Adipocyte (in vitro differentiated cells): Measurements from ENCODE around the gene PPFIA4.
A peak's percentile ranks its signal among the peaks of the same experiment; 100 is the strongest.

ENCODE experiments used
- DNase-seq: peaks from one replicate; pipeline ENCODE4 v3.0.0-alpha.2; 2015; ENCODE audit warnings: low read depth
- H3K27me3 ChIP-seq: replicated peaks from 2 replicates; pipeline ENCODE4 v1.7.0; 2013; ENCODE audit warnings: mild to moderate bottlenecking, low read length, moderate library complexity; ENCODE audit not compliant: control insufficient read depth, insufficient read depth
- H3K36me3 ChIP-seq: 2 replicates; pipeline ENCODE4 v1.7.0; 2013; ENCODE audit warnings: low read length, mild to moderate bottlenecking, moderate library complexity; ENCODE audit not compliant: control insufficient read depth, insufficient read depth, severe bottlenecking
- H3K4me1 ChIP-seq: 2 replicates; pipeline ENCODE4 v1.7.0; 2013; ENCODE audit warnings: mild to moderate bottlenecking, low read length, moderate library complexity; ENCODE audit not compliant: control insufficient read depth, insufficient read depth
- H3K4me3 ChIP-seq: 2 replicates; pipeline ENCODE4 v1.7.0; 2013; ENCODE audit warnings: mild to moderate bottlenecking, low read length, moderate library complexity
- H3K9ac ChIP-seq: 2 replicates; pipeline ENCODE4 v1.7.0; 2013; ENCODE audit warnings: mild to moderate bottlenecking, low read length, moderate library complexity
- H3K9me3 ChIP-seq: 2 replicates; pipeline ENCODE4 v1.7.0; 2013; ENCODE audit warnings: mild to moderate bottlenecking, low read length, moderate library complexity; ENCODE audit not compliant: control insufficient read depth

Gene PPFIA4

DNA sequence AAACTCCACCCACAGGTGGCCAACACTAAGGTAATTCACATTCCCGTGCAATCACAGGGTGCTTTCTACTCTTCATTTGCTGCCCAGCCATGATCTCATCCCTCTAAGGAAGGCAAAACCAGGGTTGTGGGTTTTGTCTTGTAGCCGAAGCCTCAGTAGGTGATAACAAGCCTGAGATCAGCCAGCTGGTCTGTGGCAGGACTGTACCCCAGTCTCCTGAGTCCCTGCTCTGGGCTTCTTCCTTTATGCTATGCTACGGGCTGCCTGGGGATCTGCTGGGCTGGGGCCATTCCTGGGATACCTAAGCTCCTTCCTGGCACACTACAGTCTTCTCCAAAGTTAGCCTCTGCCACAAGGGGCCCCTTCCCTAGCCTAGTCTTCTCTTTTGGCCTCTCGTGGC, 9.8 kb downstream of the PPFIA4 start:
- H3K9ac ChIP-seq, result no peak overlapping the region
- no peak overlapping the region for H3K4me3 ChIP-seq
- no peaks in the 10 kb centered on the region for H3K36me3 ChIP-seq
- no peaks in the 10 kb centered on the region for H3K9me3 ChIP-seq
- no peaks in the 10 kb centered on the region for H3K27me3 ChIP-seq
- DNase-seq, result peak; percentile 26
- H3K4me1 ChIP-seq, result peaks cover 9% of the 10 kb centered on the region

DNA sequence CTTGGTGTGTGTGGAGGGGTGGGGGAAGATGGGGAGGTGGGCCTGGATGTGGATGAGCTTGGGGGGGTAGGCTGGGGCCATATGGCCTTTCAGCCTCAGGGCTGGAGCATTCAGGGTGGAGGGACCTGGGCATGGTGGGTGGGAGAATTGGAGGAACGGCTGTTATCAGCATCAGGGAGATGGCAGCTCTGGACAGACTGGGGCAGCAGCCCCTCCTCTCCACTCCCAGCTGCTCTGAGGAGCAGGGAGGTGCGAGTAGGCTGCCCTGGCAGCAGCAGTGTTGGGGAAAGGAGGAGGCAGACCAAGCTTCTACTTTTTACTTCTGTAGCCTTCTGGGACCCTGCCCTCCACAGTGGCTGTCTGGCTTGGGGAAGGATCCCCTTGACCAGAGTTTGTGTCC, 10.2 kb downstream of the PPFIA4 start:
- H3K36me3 ChIP-seq, result no peaks in the 10 kb centered on the region
- no peak overlapping the region for H3K4me3 ChIP-seq
- no peaks in the 10 kb centered on the region for H3K27me3 ChIP-seq
- H3K4me1 ChIP-seq, result peaks cover 9% of the 10 kb centered on the region
- H3K9ac ChIP-seq, result no peak overlapping the region
- no peaks in the 10 kb centered on the region for H3K9me3 ChIP-seq
- no peak for DNase-seq

DNA sequence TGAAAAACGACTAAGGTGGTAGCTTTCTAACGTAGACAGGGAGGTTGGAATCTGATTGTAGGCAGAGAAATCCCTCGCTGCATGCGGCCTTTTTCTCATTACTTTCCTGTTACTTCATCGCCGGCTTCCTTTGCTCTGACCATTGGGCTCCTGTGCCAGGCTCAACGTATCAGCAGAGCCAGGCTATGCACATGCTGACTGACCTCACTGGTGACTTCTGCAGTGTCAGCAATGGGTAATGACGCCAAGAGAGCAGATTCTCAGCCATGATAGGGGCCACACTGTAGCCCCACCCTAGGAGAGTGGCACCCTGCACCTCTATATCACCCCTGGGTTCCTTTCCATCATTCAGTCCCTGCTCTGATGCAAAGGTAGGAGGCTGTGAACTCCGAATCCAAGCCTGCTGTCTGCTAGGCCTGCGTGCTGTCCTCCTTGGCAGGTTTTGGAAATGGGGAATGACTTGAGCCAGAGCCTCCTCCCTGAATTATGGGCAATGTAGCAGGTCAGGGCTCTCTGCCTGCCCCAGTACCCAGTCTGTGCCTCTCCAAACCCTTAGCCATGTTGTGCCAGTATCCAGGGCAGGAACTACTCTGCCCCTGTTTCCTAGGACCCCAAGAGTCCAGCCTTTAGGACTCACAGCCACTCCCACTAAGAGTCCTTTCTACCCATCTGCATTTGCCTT, 11.4 kb downstream of the PPFIA4 start:
- DNase-seq, result no peak
- Histone ChIP-seq H3K9ac (no peak overlapping the region), H3K4me1 (peaks cover 13% of the 10 kb centered on the region), H3K9me3 (no peaks in the 10 kb centered on the region), H3K27me3 (no peaks in the 10 kb centered on the region), H3K36me3 (no peaks in the 10 kb centered on the region), H3K4me3 (no peak overlapping the region)

DNA sequence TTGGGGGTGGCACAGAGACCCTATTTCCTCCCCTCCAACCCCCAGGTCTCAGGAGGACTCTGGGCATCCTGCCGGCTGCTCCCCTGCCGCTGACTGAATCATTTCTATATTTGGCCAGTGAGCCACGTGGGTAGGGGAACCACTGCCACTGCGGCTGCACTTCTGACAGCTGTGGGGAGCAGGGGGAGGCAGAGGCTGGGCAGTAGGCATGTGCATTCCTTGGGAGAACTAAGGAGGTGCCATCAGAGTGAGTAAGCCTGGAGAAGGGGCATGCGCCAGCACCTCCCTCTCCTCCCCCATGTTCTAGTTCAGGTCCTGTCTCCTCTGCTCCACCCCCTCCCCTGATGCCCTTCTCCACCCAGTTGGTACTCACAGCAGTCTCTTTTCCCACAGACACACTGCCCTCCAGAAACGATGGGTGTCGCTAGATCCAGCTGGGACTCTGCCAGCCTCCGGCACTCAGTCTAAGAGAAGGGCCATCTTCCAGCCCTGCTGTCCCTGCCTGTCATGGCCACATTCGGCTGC, 12.0 kb downstream of the PPFIA4 start:
- Histone ChIP-seq H3K4me3 (no peak overlapping the region), H3K27me3 (no peaks in the 10 kb centered on the region), H3K36me3 (no peaks in the 10 kb centered on the region), H3K4me1 (peaks cover 13% of the 10 kb centered on the region), H3K9me3 (no peaks in the 10 kb centered on the region), H3K9ac (no peak overlapping the region)
- peak; percentile 78 for DNase-seq

DNA sequence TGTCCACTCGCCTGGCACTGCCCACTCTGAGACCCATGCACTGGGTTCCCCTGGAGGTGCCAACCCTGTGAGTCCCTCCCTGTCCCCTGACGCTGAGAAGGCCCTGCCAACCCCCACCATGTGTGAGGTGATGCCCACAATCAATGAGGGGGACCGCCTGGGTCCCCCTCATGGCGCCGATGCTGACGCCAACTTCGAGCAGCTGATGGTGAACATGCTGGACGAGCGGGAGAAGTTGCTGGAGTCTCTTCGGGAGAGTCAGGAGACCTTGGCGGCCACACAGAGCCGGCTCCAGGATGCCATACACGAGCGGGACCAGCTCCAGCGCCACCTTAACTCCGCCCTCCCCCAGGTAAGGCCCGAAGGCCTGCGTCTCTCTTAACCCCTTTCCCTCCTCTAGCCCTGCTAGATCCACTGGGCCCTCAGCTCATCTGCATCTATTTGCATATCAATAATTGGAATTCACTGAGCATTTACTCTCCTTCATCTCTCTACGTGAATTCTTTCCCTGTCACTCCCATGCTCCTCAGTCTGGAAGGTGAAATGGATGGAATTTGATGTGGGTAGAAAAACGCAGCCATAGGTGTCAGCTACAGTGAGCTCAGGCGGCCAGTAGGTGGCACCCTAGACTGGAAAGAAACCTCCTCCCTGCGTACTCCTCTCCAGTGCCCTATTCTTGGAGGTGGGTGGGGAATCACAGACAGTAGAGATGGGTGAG, 12.8 kb downstream of the PPFIA4 start:
- Histone ChIP-seq H3K36me3 (no peaks in the 10 kb centered on the region), H3K27me3 (no peaks in the 10 kb centered on the region), H3K4me1 (peaks cover 13% of the 10 kb centered on the region), H3K9me3 (no peaks in the 10 kb centered on the region), H3K9ac (no peak overlapping the region), H3K4me3 (no peak overlapping the region)
- DNase-seq, result peak; percentile 89

DNA sequence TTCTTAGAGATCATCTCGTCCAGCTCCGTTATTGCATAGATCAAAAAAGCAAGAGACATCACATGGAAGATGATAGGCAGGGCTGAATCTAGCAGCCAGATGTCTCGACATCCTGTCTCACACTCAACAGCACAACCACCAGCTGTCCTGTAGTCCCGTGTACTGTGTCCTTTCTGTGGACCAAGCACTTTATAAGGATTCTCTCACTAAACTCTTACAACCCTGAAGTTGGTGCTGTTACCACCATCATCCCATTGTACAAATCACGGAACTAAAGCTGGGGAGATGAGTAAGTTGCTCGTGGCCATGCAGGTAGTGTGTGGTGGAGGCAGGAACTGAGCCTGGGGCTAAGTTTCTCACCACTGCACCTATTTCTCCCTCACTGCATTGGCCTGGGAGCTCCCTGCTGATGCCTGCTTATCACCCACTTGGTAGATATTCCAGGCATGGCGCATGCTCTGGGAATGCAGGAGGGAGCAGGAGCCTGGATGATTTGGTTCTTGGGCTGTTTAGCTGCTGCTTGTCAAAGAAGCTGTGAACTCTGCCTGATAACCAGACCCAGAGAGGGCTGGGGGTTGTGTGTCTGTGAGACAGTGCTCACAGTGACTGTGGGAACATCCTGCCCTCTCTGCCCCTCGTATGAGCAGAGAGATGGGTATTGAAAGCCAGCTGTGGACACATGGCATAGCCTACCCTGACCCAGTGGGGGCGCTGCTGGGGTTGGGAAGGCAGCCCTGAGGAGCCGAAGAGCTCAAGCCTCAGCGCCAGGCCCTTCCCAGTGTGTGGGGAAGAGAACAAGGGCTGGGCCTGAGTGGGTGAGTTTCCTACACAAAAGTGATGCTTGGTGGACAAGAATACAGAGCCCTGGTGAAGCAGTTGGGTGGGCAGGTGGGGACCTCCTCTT, 13.6 kb downstream of the PPFIA4 start:
- Histone ChIP-seq H3K4me1 (peaks cover 13% of the 10 kb centered on the region), H3K36me3 (no peaks in the 10 kb centered on the region), H3K9me3 (no peaks in the 10 kb centered on the region), H3K27me3 (no peaks in the 10 kb centered on the region), H3K9ac (no peak overlapping the region), H3K4me3 (no peak overlapping the region)
- DNase-seq, result no peak

DNA sequence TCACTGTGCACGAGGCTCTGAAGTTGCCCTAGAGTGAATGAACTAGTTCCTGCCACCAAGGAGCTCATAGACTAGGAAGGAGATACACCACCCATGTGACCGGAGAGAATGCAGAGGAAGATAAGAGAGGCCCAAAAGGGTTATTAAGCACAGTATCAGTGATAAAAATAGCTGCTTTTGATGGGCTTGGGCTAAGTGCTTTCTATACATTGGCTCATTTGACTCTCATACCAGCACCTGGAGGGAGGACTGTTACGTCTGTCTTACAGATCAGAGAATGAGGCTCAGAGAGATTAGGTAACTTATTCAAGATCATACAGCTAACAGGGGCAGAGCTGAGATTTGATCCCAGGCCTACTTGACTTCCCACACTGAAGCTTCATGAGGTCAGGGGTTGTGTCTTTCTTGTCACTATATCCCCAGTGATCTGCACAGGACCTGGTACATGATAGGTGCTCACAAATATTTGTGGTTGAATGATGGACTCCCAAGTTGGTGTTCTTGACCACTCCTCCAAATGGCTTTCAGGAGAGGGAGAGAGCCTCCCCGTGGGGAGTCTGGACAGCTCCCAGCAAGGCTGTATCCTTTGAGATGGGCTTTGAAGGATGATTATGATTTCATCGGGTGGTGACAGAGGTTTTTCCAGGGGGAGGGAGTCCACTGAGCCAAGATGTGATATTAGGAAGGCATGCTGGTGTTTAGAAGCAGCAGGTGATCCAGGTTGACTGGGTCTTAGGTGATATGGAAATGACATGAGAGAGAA, 14.4 kb downstream of the PPFIA4 start:
- no peak overlapping the region for H3K4me3 ChIP-seq
- H3K27me3 ChIP-seq, result no peaks in the 10 kb centered on the region
- H3K4me1 ChIP-seq, result peaks cover 13% of the 10 kb centered on the region
- DNase-seq, result no peak
- H3K9me3 ChIP-seq, result no peaks in the 10 kb centered on the region
- H3K9ac ChIP-seq, result no peak overlapping the region
- H3K36me3 ChIP-seq, result no peaks in the 10 kb centered on the region

DNA sequence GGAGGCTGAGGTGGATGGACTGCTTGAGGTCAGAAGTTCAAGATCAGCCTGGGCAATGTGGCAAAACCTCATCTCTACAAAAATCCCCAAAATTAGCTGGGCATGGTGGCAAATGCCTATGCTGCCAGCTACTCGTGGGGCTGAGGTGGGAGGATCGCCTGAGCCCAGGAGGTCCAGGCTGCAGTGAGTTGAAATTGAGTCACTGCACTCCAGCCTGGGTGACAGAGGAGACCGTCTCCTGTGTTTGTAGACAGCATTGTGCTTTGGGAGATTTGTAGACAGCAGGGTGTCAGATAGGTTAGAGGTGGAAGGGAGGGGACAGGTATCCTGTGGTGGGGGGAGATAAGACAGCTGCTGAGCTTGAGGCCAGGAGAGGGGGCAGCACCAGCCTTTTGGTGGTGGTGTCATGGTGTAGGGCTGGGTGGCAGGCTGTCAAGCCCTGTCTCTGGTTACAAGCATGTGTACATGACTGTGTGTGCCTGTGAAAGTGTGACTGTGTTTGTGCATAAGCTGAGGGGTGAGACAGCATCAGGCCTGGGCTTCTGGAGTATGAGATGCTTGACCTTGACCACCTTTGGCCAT, 15.2 kb downstream of the PPFIA4 start:
- Histone ChIP-seq H3K4me1 (peaks cover 18% of the 10 kb centered on the region), H3K36me3 (no peaks in the 10 kb centered on the region), H3K9ac (no peak overlapping the region), H3K27me3 (no peaks in the 10 kb centered on the region), H3K9me3 (no peaks in the 10 kb centered on the region), H3K4me3 (no peak overlapping the region)
- no peak for DNase-seq

DNA sequence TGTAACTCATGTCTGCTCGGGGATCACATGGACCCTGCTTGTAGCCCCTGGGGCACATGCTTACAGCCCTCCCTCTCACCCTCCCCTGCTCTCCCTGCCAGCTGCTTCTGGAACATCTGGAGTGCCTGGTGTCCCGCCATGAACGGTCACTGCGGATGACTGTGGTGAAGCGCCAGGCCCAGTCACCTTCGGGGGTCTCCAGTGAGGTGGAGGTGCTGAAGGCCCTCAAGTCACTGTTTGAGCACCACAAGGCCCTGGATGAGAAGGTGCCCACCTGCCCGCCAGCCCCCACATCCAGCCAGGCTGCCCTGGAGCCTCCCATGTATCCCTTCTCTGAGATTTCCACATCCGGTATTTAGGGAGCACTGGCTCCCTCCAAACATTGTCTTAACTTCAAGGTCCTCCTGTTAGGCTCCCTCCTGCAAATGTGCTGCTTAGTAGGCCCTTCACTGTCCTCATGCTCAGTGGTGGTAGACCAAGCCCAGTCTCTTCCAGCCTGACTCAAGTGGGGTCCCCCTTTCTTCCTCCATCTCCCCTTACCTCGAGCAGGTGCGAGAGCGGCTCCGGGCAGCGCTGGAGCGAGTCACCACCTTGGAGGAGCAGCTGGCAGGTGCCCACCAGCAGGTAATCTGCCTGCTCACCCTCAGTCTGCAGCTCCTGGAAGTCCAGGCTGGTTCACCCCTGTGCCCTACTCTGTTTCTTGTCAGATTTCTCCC, 17.7 kb downstream of the PPFIA4 start:
- H3K27me3 ChIP-seq, result no peaks in the 10 kb centered on the region
- peaks cover 21% of the 10 kb centered on the region for H3K4me1 ChIP-seq
- no peak for DNase-seq
- H3K4me3 ChIP-seq, result no peak overlapping the region
- no peaks in the 10 kb centered on the region for H3K36me3 ChIP-seq
- no peak overlapping the region for H3K9ac ChIP-seq
- no peaks in the 10 kb centered on the region for H3K9me3 ChIP-seq
